Neural cell (in vitro differentiated cells): ENCODE data around the gene KCNJ16. TPM values are rescaled to one million over a fixed set of nuclear protein-coding genes. Genes with fewer than 3 reads are reported as not detected.

Experiments
- H2AFZ ChIP-seq: fragments of 200-600, 300-800 bp; sonication (generic), shearing (Covaris generic); 2 replicates; pipeline ENCODE4 v1.6.0; 2014; ENCODE audit warnings: low read depth, mild to moderate bottlenecking, antibody characterized with exemption, low read length, moderate library complexity
- H3F3A ChIP-seq: fragments of 200-600 bp; shearing (Covaris generic); 2 replicates; pipeline ENCODE4 v1.6.1; 2016; ENCODE audit warnings: mild to moderate bottlenecking, moderate library complexity, mixed read lengths, antibody characterized with exemption, low read length; ENCODE audit not compliant: insufficient read depth, poor library complexity, severe bottlenecking
- H3K27ac ChIP-seq: fragments of 200-600, 300-800 bp; sonication (generic), shearing (Covaris generic); 2 replicates; pipeline ENCODE4 v1.5.1; 2014; ENCODE audit warnings: mild to moderate bottlenecking, low read length, moderate library complexity
- H3K27me3 ChIP-seq: fragments of 300-800, 200-600 bp; sonication (generic), shearing (Covaris generic); 2 replicates; pipeline ENCODE4 v1.6.0; 2014; ENCODE audit warnings: mild to moderate bottlenecking, low read depth, low read length, moderate library complexity; ENCODE audit not compliant: insufficient read depth
- H3K36me3 ChIP-seq: fragments of 300-800, 200-600 bp; sonication (generic), shearing (Covaris generic); 2 replicates; pipeline ENCODE4 v1.5.1; 2014; ENCODE audit warnings: mild to moderate bottlenecking, antibody characterized with exemption, low read length, moderate library complexity; ENCODE audit not compliant: insufficient read depth
- H3K4me2 ChIP-seq: fragments of 300-800, 200-600 bp; sonication (generic), shearing (Covaris generic); 2 replicates; pipeline ENCODE4 v1.6.0; 2014; ENCODE audit warnings: mild to moderate bottlenecking, low read length
- H3K4me3 ChIP-seq: fragments of 300-800, 200-600 bp; sonication (generic), shearing (Covaris generic); 2 replicates; pipeline ENCODE4 v1.5.1; 2014; ENCODE audit warnings: mild to moderate bottlenecking, low read length, moderate library complexity
- H3K79me2 ChIP-seq: fragments of 200-600 bp; shearing (Covaris generic); replicated peaks from 2 replicates; pipeline ENCODE4 v1.6.0; 2014; ENCODE audit warnings: mild to moderate bottlenecking, low read length, moderate library complexity; ENCODE audit not compliant: insufficient read depth
- H3K9ac ChIP-seq: fragments of 300-800, 200-600 bp; sonication (generic), shearing (Covaris generic); 2 replicates; pipeline ENCODE4 v1.6.1; 2016; ENCODE audit warnings: mild to moderate bottlenecking, low read length, mixed read lengths
- H3K9me2 ChIP-seq: fragments of 200-600 bp; shearing (Covaris generic); 2 replicates; pipeline ENCODE4 v1.6.1; 2016; ENCODE audit warnings: mild to moderate bottlenecking, low read length, mixed read lengths; ENCODE audit not compliant: insufficient read depth
- H3K9me3 ChIP-seq: fragments of 200-600, 300-800 bp; sonication (generic), shearing (Covaris generic); 2 replicates; pipeline ENCODE4 v1.6.1; 2016; ENCODE audit warnings: mild to moderate bottlenecking, mixed run types, low read length, moderate library complexity, mixed read lengths
- H4K20me1 ChIP-seq: fragments of 200-600 bp; shearing (Covaris generic); 2 replicates; pipeline ENCODE4 v1.6.1; 2016; ENCODE audit warnings: mild to moderate bottlenecking, mixed run types; ENCODE audit not compliant: insufficient read depth
- CTCF ChIP-seq: fragments of 450-650 bp; IDR thresholded peaks from 2 replicates; pipeline ENCODE4 v1.5.1; 2014; ENCODE audit warnings: antibody characterized with exemption, mild to moderate bottlenecking, moderate library complexity; ENCODE audit not compliant: poor library complexity, severe bottlenecking
- EP300 ChIP-seq: fragments of 450-650 bp; conservative IDR thresholded peaks from 2 replicates; pipeline ENCODE4 v1.6.1; 2014; ENCODE audit warnings: antibody characterized with exemption, mild to moderate bottlenecking, moderate library complexity; ENCODE audit not compliant: poor library complexity, severe bottlenecking
- EZH2 ChIP-seq: fragments of 200-600, 300-800 bp; shearing (Covaris generic), sonication (generic); IDR thresholded peaks from 2 replicates; pipeline ENCODE4 v1.6.1; 2014; ENCODE audit warnings: antibody characterized with exemption, low read length, borderline replicate concordance, mild to moderate bottlenecking; ENCODE audit not compliant: insufficient read depth, poor library complexity, severe bottlenecking
- MXI1 ChIP-seq: fragments of 450-650 bp; conservative IDR thresholded peaks from 2 replicates; pipeline ENCODE4 v1.6.1; 2014; ENCODE audit warnings: antibody characterized with exemption, mild to moderate bottlenecking; ENCODE audit not compliant: poor library complexity, severe bottlenecking
- POLR2AphosphoS5 ChIP-seq: IDR thresholded peaks from 2 replicates; pipeline ENCODE4 v1.6.1; 2012
- RAD21 ChIP-seq: fragments of 450-650 bp; conservative IDR thresholded peaks from 2 replicates; pipeline ENCODE4 v1.6.1; 2014; ENCODE audit warnings: antibody characterized with exemption, mild to moderate bottlenecking, moderate library complexity
- REST ChIP-seq: IDR thresholded peaks from 2 replicates; pipeline ENCODE4 v1.6.1; 2012; ENCODE audit warnings: borderline replicate concordance
- SMC3 ChIP-seq: fragments of 450-650 bp; conservative IDR thresholded peaks from 2 replicates; pipeline ENCODE4 v1.6.1; 2014; ENCODE audit warnings: antibody characterized with exemption, mild to moderate bottlenecking, moderate library complexity; ENCODE audit not compliant: poor library complexity
- TAF1 ChIP-seq: IDR thresholded peaks from 2 replicates; pipeline ENCODE4 v1.6.1; 2012; ENCODE audit warnings: low read depth
- polyA plus RNA-seq: library from polyadenylated mRNA; depleted of rRNA; stranded (reverse); fragments of >200 nt; gene quantifications from 2 replicates; pipeline ENCODE4 v1.2.3, GENCODE V29; 2014

Gene KCNJ16
- polyA plus RNA-seq, 1 donor from 2014 or later = 1.7 TPM

GRCh38 chr17:70137451-70138230, 62.6 kb downstream of the KCNJ16 start:
- no peaks in the 10 kb centered on the region for H3F3A ChIP-seq
- no peaks in the 10 kb centered on the region for H3K9me2 ChIP-seq
- H3K4me2 ChIP-seq = no peak overlapping the region
- H3K9ac ChIP-seq = no peak overlapping the region
- TF ChIP-seq CTCF (no peak), MXI1 (no peak), EP300 (no peak), REST (no peak), RAD21 (no peak), POLR2AphosphoS5 (no peak), SMC3 (no peak), EZH2 (no peak), TAF1 (no peak)
- H3K9me3 ChIP-seq = no peaks in the 10 kb centered on the region
- H3K27me3 ChIP-seq = no peaks in the 10 kb centered on the region
- H4K20me1 ChIP-seq = no peaks in the 10 kb centered on the region
- no peak overlapping the region for H3K4me3 ChIP-seq
- no peak overlapping the region for H2AFZ ChIP-seq
- H3K27ac ChIP-seq = no peak overlapping the region
- H3K36me3 ChIP-seq = no peaks in the 10 kb centered on the region
- H3K79me2 ChIP-seq = no peaks in the 10 kb centered on the region

GRCh38 chr17:70138291-70138865, 63.4 kb downstream of the KCNJ16 start:
- H3K27me3 ChIP-seq = no peaks in the 10 kb centered on the region
- no peaks in the 10 kb centered on the region for H3K9me3 ChIP-seq
- H3K9me2 ChIP-seq = no peaks in the 10 kb centered on the region
- H3K9ac ChIP-seq = no peak overlapping the region
- no peak overlapping the region for H3K4me3 ChIP-seq
- H3K79me2 ChIP-seq = no peaks in the 10 kb centered on the region
- TF ChIP-seq POLR2AphosphoS5 = no peak
- TF ChIP-seq TAF1 = no peak
- no peak for TF ChIP-seq RAD21
- TF ChIP-seq EP300 = no peak
- TF ChIP-seq REST = no peak
- TF ChIP-seq SMC3 = no peak
- TF ChIP-seq CTCF = no peak
- no peak for TF ChIP-seq MXI1
- H3K4me2 ChIP-seq = no peak overlapping the region
- H2AFZ ChIP-seq = no peak overlapping the region
- H3F3A ChIP-seq = no peaks in the 10 kb centered on the region
- no peaks in the 10 kb centered on the region for H3K36me3 ChIP-seq
- no peak overlapping the region for H3K27ac ChIP-seq
- H4K20me1 ChIP-seq = no peaks in the 10 kb centered on the region
